Coronary artery (tissue), 2 donors: ENCODE measurements around the gene NPW.

ENCODE experiments used
- DNase-seq: peaks from one replicate; pipeline ENCODE4 v3.0.0-alpha.2; 2017; ENCODE audit warnings: low spot score
- H3K27ac ChIP-seq, 2 donors: fragments of 200-600 bp; sonication (generic); one replicate each; pipeline ENCODE4 v1.5.1; 2016 to 2019
- H3K4me3 ChIP-seq: fragments of 200-600 bp; sonication (generic); 2 replicates; pipeline ENCODE4 v1.5.1; 2016; ENCODE audit warnings: mild to moderate bottlenecking, moderate library complexity
- CTCF ChIP-seq: fragments of 200-600 bp; sonication (generic); IDR thresholded peaks from one replicate; pipeline ENCODE4 v1.5.1; 2019; ENCODE audit warnings: antibody characterized with exemption

NPW gene

GRCh38 chr16:1998852-1999801, 20.5 kb upstream of the NPW start:
- no peak for DNase-seq
- Histone ChIP-seq H3K4me3 (no peak overlapping the region), H3K27ac (no peak overlapping the region)
- TF ChIP-seq CTCF, result no peak

DNA sequence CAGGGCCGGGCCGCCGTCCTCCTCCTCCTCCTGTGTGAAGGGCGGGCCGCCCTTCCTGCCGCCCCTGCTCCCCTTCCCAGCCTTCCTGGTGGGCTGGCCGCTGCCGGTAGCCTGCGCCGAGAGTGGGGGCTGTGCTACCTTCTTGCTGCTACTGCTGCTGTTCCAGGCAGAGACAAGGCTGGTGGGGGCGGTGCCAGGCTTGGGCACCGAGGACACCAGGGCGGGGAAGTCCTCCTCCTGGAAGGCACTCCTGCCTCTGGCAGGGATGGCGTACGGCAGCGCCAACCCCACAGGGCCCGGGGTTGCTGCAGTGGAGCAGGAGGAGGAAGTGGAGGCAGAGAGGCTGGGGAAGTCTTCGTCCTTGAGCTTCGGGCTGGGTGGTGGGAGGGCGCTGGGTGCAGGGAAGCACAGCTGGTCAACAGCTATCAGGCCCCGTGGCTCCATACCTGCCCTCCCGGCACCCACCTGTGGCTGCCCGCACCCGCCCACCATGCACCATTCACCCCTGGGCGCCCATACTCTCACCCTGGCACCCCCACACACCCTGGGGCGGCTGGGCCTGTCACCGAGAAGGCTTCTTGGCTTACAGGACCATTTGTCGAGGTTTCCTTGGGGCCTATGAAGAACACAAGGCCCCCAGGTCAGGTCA, 19.6 kb upstream of the NPW start:
- H3K4me3 ChIP-seq, result no peak overlapping the region
- no peak overlapping the region for H3K27ac ChIP-seq
- no peak for TF ChIP-seq CTCF
- DNase-seq, result no peak

DNA sequence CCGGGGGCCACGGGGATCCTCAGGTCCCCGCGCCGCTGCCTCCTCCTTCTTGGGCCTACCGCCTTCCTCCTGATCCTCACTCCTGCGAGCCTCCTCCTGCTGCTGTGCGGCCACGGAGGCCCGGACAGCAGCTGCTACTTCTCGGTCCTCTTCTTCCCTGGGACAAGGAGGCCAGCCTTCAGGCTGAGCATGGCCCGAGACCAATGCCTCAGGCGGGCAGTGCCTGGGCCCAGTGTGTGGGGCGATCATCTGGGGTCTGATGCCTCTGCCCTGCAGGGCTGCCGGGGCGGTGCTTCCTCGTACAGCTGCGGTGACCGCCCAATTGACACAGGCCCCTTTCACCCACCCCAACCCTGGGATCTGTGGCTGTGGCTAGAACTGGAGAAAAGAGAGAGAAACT, 18.6 kb upstream of the NPW start:
- DNase-seq, result no peak
- Histone ChIP-seq H3K4me3 (no peak overlapping the region), H3K27ac (no peak overlapping the region)
- TF ChIP-seq CTCF, result no peak

GRCh38 chr16:2001456-2002355, 17.9 kb upstream of the NPW start:
- H3K4me3 ChIP-seq, result no peak overlapping the region
- no peak overlapping the region for H3K27ac ChIP-seq
- no peak for TF ChIP-seq CTCF
- DNase-seq, result no peak

DNA sequence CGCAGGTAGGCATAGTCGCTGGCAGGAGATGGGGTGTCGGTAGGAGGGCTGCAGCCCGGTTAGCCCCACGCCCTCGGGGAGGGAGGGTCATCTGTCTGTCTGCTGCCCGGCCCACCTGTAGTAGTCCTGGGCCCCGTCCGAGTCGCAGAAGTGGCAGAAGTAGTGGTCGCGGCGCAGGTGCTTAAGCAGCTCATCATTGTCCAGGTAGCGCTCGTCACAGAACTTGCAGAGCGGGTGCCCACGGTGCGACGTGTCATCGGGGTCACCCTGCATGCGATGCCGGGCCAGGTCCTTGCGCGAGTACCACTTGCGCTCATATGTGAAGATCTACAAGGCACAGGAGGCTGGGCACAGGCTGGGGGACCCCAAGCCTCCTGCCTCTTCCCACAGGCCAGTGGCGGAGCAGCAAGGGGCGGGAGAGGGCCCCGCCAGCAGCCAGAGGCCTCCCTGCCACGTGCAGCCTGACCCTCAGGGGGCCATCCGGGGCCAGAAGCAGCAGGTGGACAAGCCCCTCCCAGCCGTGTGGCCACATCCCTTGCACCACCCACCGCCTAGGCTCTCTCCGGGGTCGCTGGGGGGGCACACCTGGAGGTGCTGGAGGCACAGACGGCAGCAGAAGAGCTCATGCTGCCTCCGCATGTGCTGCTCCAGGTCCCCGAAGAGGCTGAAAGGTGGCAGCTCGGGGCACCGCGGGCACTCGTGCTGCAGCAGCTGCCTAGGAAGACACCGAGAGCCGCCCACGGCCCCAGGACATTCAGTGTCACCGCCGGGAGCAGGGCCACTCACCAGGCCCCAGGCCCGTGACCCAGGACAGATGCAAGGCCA, 17.0 kb upstream of the NPW start:
- TF ChIP-seq CTCF, result no peak
- H3K4me3 ChIP-seq, result no peak overlapping the region
- no peak for DNase-seq
- no peak overlapping the region for H3K27ac ChIP-seq

DNA sequence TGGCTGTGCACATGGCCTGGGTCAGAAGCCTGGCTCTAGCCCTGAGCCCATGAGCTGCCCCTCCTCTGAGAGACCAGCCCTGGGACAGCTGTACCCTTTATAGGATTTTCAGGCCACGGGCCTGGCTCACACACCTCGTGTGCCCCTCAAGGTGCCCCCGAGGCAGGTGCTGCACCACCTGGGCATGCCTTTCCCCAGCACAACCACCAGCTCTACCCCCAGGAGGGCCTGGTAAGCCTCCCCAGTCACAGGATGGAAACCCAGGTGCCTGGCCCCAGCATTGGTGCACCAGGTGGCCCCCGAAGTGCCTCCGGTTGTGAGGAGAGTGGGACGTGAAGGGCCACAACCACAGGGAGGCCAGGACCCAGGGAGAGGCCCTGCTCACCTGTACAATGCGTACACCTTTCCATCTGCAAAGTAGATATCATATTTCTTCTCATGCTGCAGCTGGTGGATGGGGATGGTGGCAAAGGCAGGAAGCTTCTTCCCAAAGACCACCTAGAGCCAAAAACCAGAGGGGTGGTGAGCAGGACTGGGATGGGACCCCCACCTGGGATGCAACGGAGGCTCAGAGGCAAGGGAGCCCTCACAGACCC, 16.3 kb upstream of the NPW start:
- Histone ChIP-seq H3K4me3 (no peak overlapping the region), H3K27ac (no peak overlapping the region)
- TF ChIP-seq CTCF, result no peak
- no peak for DNase-seq
